ENCODE data around the gene CMA1. TPM values are rescaled to one million over a fixed set of nuclear protein-coding genes. Genes with fewer than 3 reads are reported as not detected.
A peak's percentile ranks its signal among the peaks of the same experiment; 100 is the strongest.
"Not testable (repeated sequence)": the region's sequence is repeated elsewhere in the genome, so short reads cannot be mapped to it uniquely, and the experiment has no call there.

The CMA1 gene
- total and polyA plus RNA-seq, 2 donors from 2014 or later = 2.1 TPM; not detected in 1

DNA sequence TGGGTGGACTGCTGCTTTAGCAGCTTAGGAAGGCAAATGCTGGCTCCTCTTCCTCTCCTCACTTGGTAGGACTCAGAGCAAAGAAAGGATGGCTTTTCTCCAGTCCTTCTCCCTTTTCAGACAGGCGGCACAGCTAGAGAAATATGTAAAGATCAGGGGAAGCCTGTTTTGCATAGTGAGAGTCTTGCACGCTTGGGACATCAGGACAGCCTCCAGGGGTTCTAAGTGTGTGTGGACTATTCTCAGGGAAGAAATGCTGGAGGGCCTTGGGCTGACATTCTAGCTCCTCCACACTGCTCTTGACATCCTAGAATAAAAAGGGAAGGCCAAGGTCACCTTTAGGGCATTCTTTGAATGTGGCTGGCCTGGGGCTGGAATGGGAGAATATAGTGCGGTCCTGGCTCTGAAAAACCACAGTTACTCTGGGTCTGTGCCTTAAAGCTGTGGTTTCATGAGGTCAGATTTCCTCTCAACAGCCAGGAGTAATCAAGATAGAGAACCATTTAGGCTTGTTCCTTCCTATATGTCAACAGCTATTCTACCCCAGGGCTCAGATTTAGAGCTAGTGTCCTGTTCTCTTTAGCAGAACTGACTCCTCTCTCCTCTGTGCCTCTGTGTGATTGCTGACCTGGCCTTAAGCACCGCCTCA, 24.3 kb downstream of the CMA1 start:
- Histone ChIP-seq H3K27ac (ENCODE audit: low read depth in 2 of 2, low read length in 2 of 2) (no peak overlapping the region), H3K9me3 (ENCODE audit: control insufficient read depth in 2 of 3, insufficient read depth in 1 of 3, low read length in 3 of 3) (no peaks in the 10 kb centered on the region), H3K27me3 (ENCODE audit: control insufficient read depth, insufficient read depth, low read length) (no peaks in the 10 kb centered on the region), H3K4me3 (ENCODE audit: low read length in 3 of 3) (no peak overlapping the region), H3K36me3 (ENCODE audit: control insufficient read depth in 2 of 3, insufficient read depth in 3 of 3, low read length in 3 of 3) (no peaks in the 10 kb centered on the region), H3K4me1 (ENCODE audit: control insufficient read depth in 2 of 3, insufficient read depth in 2 of 3, low read depth in 1 of 3, low read length in 3 of 3) (no peaks in the 10 kb centered on the region), H3K9ac (ENCODE audit: low read length in 3 of 3) (no peak overlapping the region)
- FAIRE-seq (no peak), DNase-seq (no peak)
- TF ChIP-seq, protein P1, sequence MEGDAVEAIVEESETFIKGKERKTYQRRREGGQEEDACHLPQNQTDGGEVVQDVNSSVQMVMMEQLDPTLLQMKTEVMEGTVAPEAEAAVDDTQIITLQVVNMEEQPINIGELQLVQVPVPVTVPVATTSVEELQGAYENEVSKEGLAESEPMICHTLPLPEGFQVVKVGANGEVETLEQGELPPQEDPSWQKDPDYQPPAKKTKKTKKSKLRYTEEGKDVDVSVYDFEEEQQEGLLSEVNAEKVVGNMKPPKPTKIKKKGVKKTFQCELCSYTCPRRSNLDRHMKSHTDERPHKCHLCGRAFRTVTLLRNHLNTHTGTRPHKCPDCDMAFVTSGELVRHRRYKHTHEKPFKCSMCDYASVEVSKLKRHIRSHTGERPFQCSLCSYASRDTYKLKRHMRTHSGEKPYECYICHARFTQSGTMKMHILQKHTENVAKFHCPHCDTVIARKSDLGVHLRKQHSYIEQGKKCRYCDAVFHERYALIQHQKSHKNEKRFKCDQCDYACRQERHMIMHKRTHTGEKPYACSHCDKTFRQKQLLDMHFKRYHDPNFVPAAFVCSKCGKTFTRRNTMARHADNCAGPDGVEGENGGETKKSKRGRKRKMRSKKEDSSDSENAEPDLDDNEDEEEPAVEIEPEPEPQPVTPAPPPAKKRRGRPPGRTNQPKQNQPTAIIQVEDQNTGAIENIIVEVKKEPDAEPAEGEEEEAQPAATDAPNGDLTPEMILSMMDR (IDR thresholded peaks at IDR 0.05; ENCODE audit: borderline replicate concordance, extremely low read depth, insufficient read depth) = no peak
- intact Hi-C loops (cut with DNase I) = no loop called here

DNA sequence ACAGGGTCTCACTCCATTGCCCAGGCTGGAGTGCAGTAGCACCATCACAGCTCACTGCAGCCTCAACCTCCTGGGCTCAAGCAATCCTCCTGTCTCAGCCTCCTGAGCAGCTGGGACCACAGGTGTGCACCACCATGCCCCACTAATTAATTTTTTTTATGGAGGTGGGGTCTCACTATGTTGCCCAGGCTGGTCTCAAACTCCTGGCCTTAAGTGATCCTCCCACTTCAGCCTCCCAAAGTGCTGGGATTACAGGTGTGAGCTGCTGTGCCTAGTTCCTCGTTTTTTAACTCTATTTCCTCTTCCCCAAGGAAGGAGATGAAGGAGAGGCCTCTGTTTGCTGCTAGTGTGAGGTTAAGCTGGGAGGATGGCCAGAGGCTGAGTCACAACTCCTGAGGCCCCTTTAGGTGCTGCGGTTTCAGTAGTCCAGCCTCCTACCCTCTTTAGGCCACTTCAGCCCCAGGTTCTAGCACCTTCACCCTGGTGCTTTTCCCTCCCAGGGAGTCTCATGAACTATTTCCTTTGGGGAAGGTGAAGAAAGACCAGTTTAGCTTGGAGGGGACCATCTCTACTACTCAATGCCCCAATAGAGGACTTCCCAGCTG, 25.3 kb downstream of the CMA1 start:
- H3K9me3 ChIP-seq (ENCODE audit: control insufficient read depth in 2 of 3, insufficient read depth in 1 of 3, low read length in 3 of 3); FAIRE-seq; DNase-seq; H3K4me3 ChIP-seq (ENCODE audit: low read length in 3 of 3); H3K27ac ChIP-seq (ENCODE audit: low read depth in 2 of 2, low read length in 2 of 2); intact Hi-C loops (cut with DNase I); H3K9ac ChIP-seq (ENCODE audit: low read length in 3 of 3); H3K4me1 ChIP-seq (ENCODE audit: control insufficient read depth in 2 of 3, insufficient read depth in 2 of 3, low read depth in 1 of 3, low read length in 3 of 3); H3K36me3 ChIP-seq (ENCODE audit: control insufficient read depth in 2 of 3, insufficient read depth in 3 of 3, low read length in 3 of 3); H3K27me3 ChIP-seq (ENCODE audit: control insufficient read depth, insufficient read depth, low read length): not testable (repeated sequence)

GRCh38 chr14:24481622-24482324, 26.3 kb downstream of the CMA1 start:
- TF ChIP-seq, protein P1 (IDR thresholded peaks at IDR 0.05; ENCODE audit: borderline replicate concordance, extremely low read depth, insufficient read depth) = peak; percentile 54
- Histone ChIP-seq H3K4me1 (ENCODE audit: control insufficient read depth in 2 of 3, insufficient read depth in 2 of 3, low read depth in 1 of 3, low read length in 3 of 3) (no peaks in the 10 kb centered on the region), H3K9ac (ENCODE audit: low read length in 3 of 3) (no peak overlapping the region), H3K9me3 (ENCODE audit: control insufficient read depth in 2 of 3, insufficient read depth in 1 of 3, low read length in 3 of 3) (no peaks in the 10 kb centered on the region), H3K36me3 (ENCODE audit: control insufficient read depth in 2 of 3, insufficient read depth in 3 of 3, low read length in 3 of 3) (no peaks in the 10 kb centered on the region), H3K27me3 (ENCODE audit: control insufficient read depth, insufficient read depth, low read length) (no peaks in the 10 kb centered on the region), H3K27ac (ENCODE audit: low read depth in 2 of 2, low read length in 2 of 2) (no peak overlapping the region), H3K4me3 (ENCODE audit: low read length in 3 of 3) (no peak overlapping the region)
- FAIRE-seq (no peak), DNase-seq (peak in 4 of 5 donors; percentile 41 to 52 (median 50))
- intact Hi-C loops (cut with DNase I) = no loop called here

GRCh38 chr14:24479999-24480398, 28.1 kb downstream of the CMA1 start:
- FAIRE-seq; H3K4me1 ChIP-seq (ENCODE audit: control insufficient read depth in 2 of 3, insufficient read depth in 2 of 3, low read depth in 1 of 3, low read length in 3 of 3); DNase-seq; H3K4me3 ChIP-seq (ENCODE audit: low read length in 3 of 3); intact Hi-C loops (cut with DNase I); H3K9ac ChIP-seq (ENCODE audit: low read length in 3 of 3); H3K9me3 ChIP-seq (ENCODE audit: control insufficient read depth in 2 of 3, insufficient read depth in 1 of 3, low read length in 3 of 3); H3K36me3 ChIP-seq (ENCODE audit: control insufficient read depth in 2 of 3, insufficient read depth in 3 of 3, low read length in 3 of 3); H3K27me3 ChIP-seq (ENCODE audit: control insufficient read depth, insufficient read depth, low read length); H3K27ac ChIP-seq (ENCODE audit: low read depth in 2 of 2, low read length in 2 of 2): not testable (repeated sequence)

Data from kidney (tissue), 14 donors.